ENCODE data around the gene MDH2.
"Not testable (repeated sequence)": the region's sequence is repeated elsewhere in the genome, so short reads cannot be mapped to it uniquely, and the experiment has no call there.

MDH2 gene

GRCh38 chr7:76091506-76091905, 43.6 kb downstream of the MDH2 start:
- TF ChIP-seq CTCF (IDR thresholded peaks at IDR 0.05; ENCODE audit: extremely low read depth, missing control alignments), result no peak
- no peak for DNase-seq (ENCODE audit: low spot score)

GRCh38 chr7:76093531-76093930, 45.6 kb downstream of the MDH2 start:
- not testable (repeated sequence) for DNase-seq (ENCODE audit: low spot score)

GRCh38 chr7:76094326-76094725, 46.4 kb downstream of the MDH2 start:
- DNase-seq (ENCODE audit: low spot score), result not testable (repeated sequence)

GRCh38 chr7:76095908-76096307, 48.0 kb downstream of the MDH2 start:
- TF ChIP-seq CTCF (IDR thresholded peaks at IDR 0.05; ENCODE audit: extremely low read depth, missing control alignments), result no peak
- no peak for DNase-seq (ENCODE audit: low spot score)

GRCh38 chr7:76101693-76102437, 54.0 kb downstream of the MDH2 start:
- not testable (repeated sequence) for DNase-seq (ENCODE audit: low spot score)

GRCh38 chr7:76103788-76104187, 55.9 kb downstream of the MDH2 start:
- DNase-seq (ENCODE audit: low spot score), result not testable (repeated sequence)

- DNase-seq (ENCODE audit: low spot score), result not testable (repeated sequence)
These were observed 58.2 kb downstream of the MDH2 start for GRCh38 chr7:76106130-76106529.

GRCh38 chr7:76106893-76107292, 59.0 kb downstream of the MDH2 start:
- no peak for TF ChIP-seq CTCF (IDR thresholded peaks at IDR 0.05; ENCODE audit: extremely low read depth, missing control alignments)
- no peak for DNase-seq (ENCODE audit: low spot score)

- no peak for TF ChIP-seq CTCF (IDR thresholded peaks at IDR 0.05; ENCODE audit: extremely low read depth, missing control alignments)
- no peak for DNase-seq (ENCODE audit: low spot score)
These were observed 60.8 kb downstream of the MDH2 start for GRCh38 chr7:76108540-76109233.

GRCh38 chr7:76113042-76113630, 65.2 kb downstream of the MDH2 start:
- not testable (repeated sequence) for DNase-seq (ENCODE audit: low spot score)

- not testable (repeated sequence) for DNase-seq (ENCODE audit: low spot score)
These were observed 66.8 kb downstream of the MDH2 start for GRCh38 chr7:76114742-76115141.
